H1 (cell line): Measurements from ENCODE around the gene CCDC92B. TPM values are rescaled to one million over a fixed set of nuclear protein-coding genes. Genes with fewer than 3 reads are reported as not detected.

ENCODE experiments used
- CTCF ChIA-PET: fragments of 300-600 bp; sonication (Branson Sonifier 250); formaldehyde crosslinking; loops from one replicate; lab custom pipeline; 2021; ENCODE audit not compliant: partially characterized antibody; lab: Charles Lee
- POLR2A ChIA-PET: fragments of 300-600 bp; sonication (Branson Sonifier 250); formaldehyde crosslinking; loops from one replicate; lab custom pipeline; 2021; ENCODE audit warnings: inconsistent platforms; ENCODE audit not compliant: partially characterized antibody; lab: Charles Lee
- DNase-seq, 2 experiments: peaks; one replicate each; pipeline versions ENCODE4 v3.0.0 to v3.0.0-alpha.2; 2010 to 2022; ENCODE audit warnings: low spot score in 2 of 2, low read depth in 1 of 2, mixed read lengths in 1 of 2
- FAIRE-seq: peaks from 2 replicates; lab custom pipeline; 2011; peaks lifted over from hg19 to GRCh38; lab: Jason Lieb, UNC
- H2AFZ ChIP-seq: 2 replicates; pipeline ENCODE4 v1.8.1; 2012; ENCODE audit warnings: low read length, inconsistent platforms
- H2AK5ac ChIP-seq: 2 replicates; pipeline ENCODE4 v1.6.1; 2013; ENCODE audit warnings: low read depth, low read length
- H2BK120ac ChIP-seq: replicated peaks from 2 replicates; pipeline ENCODE3; 2013; ENCODE audit warnings: low read depth, low read length, inconsistent platforms
- H2BK12ac ChIP-seq: 2 replicates; pipeline ENCODE4 v1.6.1; 2013; ENCODE audit warnings: low read depth, low read length
- H2BK15ac ChIP-seq: 2 replicates; pipeline ENCODE4 v1.6.1; 2013; ENCODE audit warnings: low read length
- H2BK20ac ChIP-seq: 2 replicates; pipeline ENCODE4 v1.6.1; 2013; ENCODE audit warnings: low read length
- H2BK5ac ChIP-seq: 2 replicates; pipeline ENCODE4 v1.6.1; 2013; ENCODE audit warnings: low read depth, low read length
- H3K14ac ChIP-seq: 2 replicates; pipeline ENCODE4 v1.6.1; 2013; ENCODE audit warnings: inconsistent platforms; ENCODE audit not compliant: insufficient read length
- H3K18ac ChIP-seq: 2 replicates; pipeline ENCODE4 v1.6.1; 2013; ENCODE audit warnings: low read length; ENCODE audit errors: extremely low read depth
- H3K23ac ChIP-seq: 2 replicates; pipeline ENCODE4 v1.6.1; 2013; ENCODE audit warnings: inconsistent platforms; ENCODE audit not compliant: insufficient read length
- H3K23me2 ChIP-seq: 2 replicates; pipeline ENCODE4 v1.6.1; 2013; ENCODE audit warnings: low read depth, low read length
- H3K27ac ChIP-seq: 2 replicates; pipeline ENCODE4 v1.6.1; 2011; ENCODE audit warnings: low read depth, low read length, inconsistent platforms
- H3K27me3 ChIP-seq, 4 experiments: replicated peaks in 1 of 4; 1 replicate in 1 of 4; 2 replicates in 3 of 4; pipeline versions ENCODE4 v1.6.1 to v1.8.1; 2011 to 2013; ENCODE audit warnings: low read length in 3 of 4, mild to moderate bottlenecking in 3 of 4, inconsistent platforms in 2 of 4, mixed read lengths in 2 of 4, moderate library complexity in 1 of 4; ENCODE audit not compliant: control insufficient read depth in 3 of 4, insufficient read depth in 3 of 4; ENCODE audit errors: extremely low read depth in 1 of 4
- H3K36me3 ChIP-seq, 4 experiments: 2 replicates each; pipeline versions ENCODE4 v1.6.1 to v1.8.1; 2011 to 2013; ENCODE audit warnings: mild to moderate bottlenecking in 4 of 4, low read length in 3 of 4, moderate library complexity in 2 of 4, control low read depth in 1 of 4, inconsistent platforms in 1 of 4; ENCODE audit not compliant: insufficient read depth in 4 of 4, control insufficient read depth in 2 of 4
- H3K4ac ChIP-seq: replicated peaks from 2 replicates; pipeline ENCODE3; 2013; ENCODE audit warnings: low read length, low read depth, mixed read lengths, inconsistent platforms; ENCODE audit not compliant: insufficient read length
- H3K4me1 ChIP-seq, 4 experiments: replicated peaks in 1 of 4; 1 replicate in 1 of 4; 2 replicates in 3 of 4; pipeline versions ENCODE4 v1.6.1 to v1.8.1; 2011 to 2013; ENCODE audit warnings: low read length in 3 of 4, inconsistent platforms in 2 of 4, mixed read lengths in 1 of 4; ENCODE audit not compliant: insufficient read depth in 4 of 4, control insufficient read depth in 3 of 4
- H3K4me2 ChIP-seq, 2 experiments: 2 replicates each; pipeline versions ENCODE4 v1.6.1 to v1.8.1; 2011 to 2013; ENCODE audit warnings: low read depth in 2 of 2, low read length in 2 of 2, control low read depth in 1 of 2, inconsistent platforms in 1 of 2, mild to moderate bottlenecking in 1 of 2; ENCODE audit not compliant: insufficient read depth in 1 of 2
- H3K4me3 ChIP-seq, 4 experiments: fragments of 200-600, 300-600 bp in 1 of 4; sonication (generic), shearing (Covaris generic), sonication (Bioruptor Twin) in 1 of 4; 2 replicates each; pipeline versions ENCODE4 v1.5.1 to v1.8.1; 2011 to 2016; ENCODE audit warnings: low read length in 4 of 4, low read depth in 3 of 4, control low read depth in 2 of 4, inconsistent platforms in 2 of 4, mild to moderate bottlenecking in 2 of 4, mixed read lengths in 1 of 4, moderate library complexity in 1 of 4; ENCODE audit not compliant: insufficient read depth in 2 of 4; ENCODE audit errors: extremely low read depth in 1 of 4
- H3K56ac ChIP-seq: replicated peaks from 2 replicates; pipeline ENCODE3; 2013; ENCODE audit warnings: low read depth, mild to moderate bottlenecking, mixed read lengths, low read length, inconsistent platforms; ENCODE audit not compliant: insufficient read length
- H3K79me1 ChIP-seq: 2 replicates; pipeline ENCODE4 v1.6.1; 2013; ENCODE audit warnings: low read depth, low read length, control low read depth
- H3K79me2 ChIP-seq, 2 experiments: 2 replicates each; pipeline versions ENCODE4 v1.6.1 to v1.8.1; 2012 to 2013; ENCODE audit warnings: low read length in 2 of 2, mild to moderate bottlenecking in 2 of 2, inconsistent platforms in 1 of 2; ENCODE audit not compliant: insufficient read depth in 2 of 2, control insufficient read depth in 1 of 2
- H3K9ac ChIP-seq, 4 experiments: replicated peaks in 1 of 4; 1 replicate in 1 of 4; 2 replicates in 3 of 4; pipeline versions ENCODE4 v1.6.1 to v1.8.1; 2011 to 2013; ENCODE audit warnings: low read depth in 3 of 4, low read length in 3 of 4, control low read depth in 2 of 4, mild to moderate bottlenecking in 2 of 4, moderate library complexity in 2 of 4, inconsistent platforms in 1 of 4; ENCODE audit errors: extremely low read depth in 1 of 4
- H3K9me3 ChIP-seq, 2 experiments: 2 replicates each; pipeline versions ENCODE4 v1.6.1 to v1.8.1; 2012 to 2013; ENCODE audit warnings: mild to moderate bottlenecking in 2 of 2, moderate library complexity in 2 of 2, control low read depth in 1 of 2, inconsistent platforms in 1 of 2, low read depth in 1 of 2, low read length in 1 of 2, mixed read lengths in 1 of 2; ENCODE audit not compliant: insufficient read depth in 2 of 2
- H4K20me1 ChIP-seq, 2 experiments: replicated peaks in 1 of 2; 2 replicates each; pipeline versions ENCODE3 to v1.8.1; 2011 to 2013; ENCODE audit warnings: inconsistent platforms in 2 of 2, low read length in 2 of 2, mild to moderate bottlenecking in 1 of 2; ENCODE audit not compliant: insufficient read depth in 2 of 2, control insufficient read depth in 1 of 2
- H4K5ac ChIP-seq: 2 replicates; pipeline ENCODE4 v1.6.1; 2013; ENCODE audit warnings: low read length, low read depth, mixed read lengths, inconsistent platforms; ENCODE audit not compliant: insufficient read length
- H4K8ac ChIP-seq: 2 replicates; pipeline ENCODE4 v1.8.0; 2013; ENCODE audit warnings: mild to moderate bottlenecking, moderate library complexity, low read length, inconsistent platforms; ENCODE audit not compliant: insufficient read depth; ENCODE audit errors: extremely low read depth
- H4K91ac ChIP-seq: replicated peaks from 2 replicates; pipeline ENCODE3; 2013; ENCODE audit warnings: low read length, mixed read lengths, inconsistent platforms; ENCODE audit not compliant: insufficient read length
- EZH2 ChIP-seq: fragments of 200-600 bp; sonication (generic); IDR thresholded peaks from 2 replicates; pipeline ENCODE4 v1.7.1; 2012; ENCODE audit warnings: low read depth, mild to moderate bottlenecking, moderate library complexity, low read length, inconsistent platforms; ENCODE audit not compliant: severe bottlenecking
- NRF1 ChIP-seq: IDR thresholded peaks from 2 replicates; pipeline ENCODE4 v1.6.1; 2011; ENCODE audit warnings: mild to moderate bottlenecking, low read depth, low read length, improper control_type of control experiment
- POU5F1 ChIP-seq: IDR thresholded peaks from 2 replicates; pipeline ENCODE4 v1.6.1; 2011; ENCODE audit warnings: low read depth, mild to moderate bottlenecking, low read length, moderate library complexity
- RFX5 ChIP-seq: IDR thresholded peaks from 2 replicates; pipeline ENCODE4 v1.6.1; 2011; ENCODE audit warnings: low read depth, low read length, improper control_type of control experiment, borderline replicate concordance
- RNF2 ChIP-seq: fragments of 200-900, 300-1000 bp; sonication (generic); IDR thresholded peaks from 2 replicates; pipeline ENCODE4 v1.7.1; 2016; ENCODE audit warnings: borderline replicate concordance, low read depth, mild to moderate bottlenecking, antibody characterized with exemption, low read length; ENCODE audit not compliant: poor library complexity, severe bottlenecking; ENCODE audit errors: missing control alignments
- SIN3A ChIP-seq, 2 experiments: IDR thresholded peaks in 1 of 2; conservative IDR thresholded peaks in 1 of 2; 2 replicates each; pipeline ENCODE4 v1.6.1; 2011 to 2012; ENCODE audit warnings: low read length in 2 of 2, improper control_type of control experiment in 1 of 2, low read depth in 1 of 2, mild to moderate bottlenecking in 1 of 2
- TCF12 ChIP-seq: IDR thresholded peaks from 2 replicates; pipeline ENCODE4 v1.6.1; 2011; ENCODE audit warnings: low read depth, mild to moderate bottlenecking, low read length
- TEAD4 ChIP-seq: IDR thresholded peaks from 2 replicates; pipeline ENCODE4 v1.6.1; 2012; ENCODE audit warnings: low read depth, low read length, inconsistent platforms, mixed read lengths
- YY1 ChIP-seq: IDR thresholded peaks from 2 replicates; pipeline ENCODE4 v1.6.1; 2011; ENCODE audit warnings: low read depth, mild to moderate bottlenecking, low read length
- WGBS, 2 experiments: shearing (Covaris generic) in 1 of 2; methylation state at CpG; one replicate each; pipeline versions ENCODE4 v1.1.6 to v1.1.7; 2013 to 2015; ENCODE audit warnings: low lambda C conversion rate in 2 of 2, mixed read lengths in 2 of 2, inconsistent platforms in 1 of 2, low coverage in 1 of 2, missing lambda C conversion rate in 1 of 2; ENCODE audit not compliant: insufficient replicate concordance in 2 of 2, insufficient coverage in 1 of 2, insufficient read length in 1 of 2; ENCODE audit errors: extremely low coverage in 1 of 2, missing lambda C conversion rate in 1 of 2; 5-methylcytosine and 5-hydroxymethylcytosine counted together
- polyA plus RNA-seq, 7 experiments: library from polyadenylated mRNA; depleted of rRNA in 3 of 7; stranded (reverse) in 5 of 7; unstranded in 2 of 7; fragments of >200 nt in 5 of 7; fragments of 200-250 nt in 2 of 7; gene quantifications; 1 replicate in 5 of 7; 2 replicates in 1 of 7; 4 replicates in 1 of 7; pipeline versions ENCODE4 v1.2.1 to v1.2.3, GENCODE V29; 2011 to 2013; ENCODE audit warnings: missing spikeins in 2 of 7, mixed read lengths in 2 of 7
- total RNA-seq: library from RNA; stranded (reverse); fragmentation: NEBNext Ultra II Directional; extraction: Animal tissue kit (Norgen Biotek cat#: 25700); gene quantifications from 2 replicates; pipeline ENCODE4 v1.2.1, GENCODE V29; 2021
- TF ChIP-seq, protein P1 (sequence below): IDR thresholded peaks from 2 replicates; pipeline ENCODE4 v1.6.1; 2012; ENCODE audit warnings: inconsistent platforms
- TF ChIP-seq, protein P2 (sequence below): IDR thresholded peaks from 2 replicates; pipeline ENCODE4 v1.6.1; 2012; ENCODE audit warnings: inconsistent platforms

Gene CCDC92B
- total and polyA plus RNA-seq, 2 of the 8 experiments (the other 6 are each of a cell fraction or from before 2014, with no cell fraction given): 5.5 to 12.1 TPM

DNA sequence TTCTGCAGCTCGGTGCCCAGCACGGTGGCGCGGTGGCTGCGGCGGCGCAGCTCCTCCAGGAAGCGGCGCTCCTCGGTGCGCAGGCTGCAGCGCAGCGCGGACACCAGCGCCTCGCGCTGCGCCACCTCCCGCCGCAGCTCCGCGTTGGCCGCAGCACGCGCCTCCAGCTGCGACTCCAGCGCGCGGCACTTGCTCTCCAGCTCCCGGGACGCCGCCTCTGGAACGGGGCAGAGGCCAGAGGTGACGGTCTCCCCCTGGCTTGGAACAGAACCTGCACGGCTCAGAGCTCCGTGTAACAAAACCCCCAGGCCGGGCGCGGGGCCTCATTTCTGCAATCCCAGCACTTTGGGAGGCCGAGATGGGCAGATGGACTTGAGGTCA is 24.7 kb downstream of the CCDC92B start:
- POLR2A ChIA-PET: interaction anchor here (0.5 to 3.4 kb wide), 14 partner anchors 9 to 944 kb away, joined by 3 to 23 read pairs (median 6); partner anchors contain the start of gene METTL16
- 7% methylated on average over 33 of the region's 40 CpGs; no CpG with 5 or more reads in 1 of the 2 experiments for WGBS, 2 experiments
- TF ChIP-seq NRF1 (peak; percentile 21), RNF2 (peak; percentile 24), YY1 (no peak), TEAD4 (peak; percentile 32; the same call in 1 of the 2 replicates), POU5F1 (no peak), EZH2 (peak; percentile 33), TCF12 (no peak), SIN3A (conservative IDR thresholded peaks at IDR 0.05 in 1 of 2, IDR thresholded peaks at IDR 0.05 in 1 of 2; ENCODE audit: low read depth in 1 of 2, low read length in 2 of 2) (0 out of 4 replicates have a peak, but pooled peaks have one; percentile 12 to 21), RFX5 (no peak)
- TF ChIP-seq, protein P1, sequence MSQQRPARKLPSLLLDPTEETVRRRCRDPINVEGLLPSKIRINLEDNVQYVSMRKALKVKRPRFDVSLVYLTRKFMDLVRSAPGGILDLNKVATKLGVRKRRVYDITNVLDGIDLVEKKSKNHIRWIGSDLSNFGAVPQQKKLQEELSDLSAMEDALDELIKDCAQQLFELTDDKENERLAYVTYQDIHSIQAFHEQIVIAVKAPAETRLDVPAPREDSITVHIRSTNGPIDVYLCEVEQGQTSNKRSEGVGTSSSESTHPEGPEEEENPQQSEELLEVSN: peak; percentile 95
- TF ChIP-seq, protein P2, sequence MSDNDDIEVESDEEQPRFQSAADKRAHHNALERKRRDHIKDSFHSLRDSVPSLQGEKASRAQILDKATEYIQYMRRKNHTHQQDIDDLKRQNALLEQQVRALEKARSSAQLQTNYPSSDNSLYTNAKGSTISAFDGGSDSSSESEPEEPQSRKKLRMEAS: peak; percentile 94

More for the DNA sequence above, 24.7 kb downstream of the CCDC92B start:
- Histone ChIP-seq H2AK5ac (no peak overlapping the region), H3K9ac (peak overlapping the region in 2 of 4 experiments; percentile 49 to 80; a peak in 3 of 7 replicates), H4K91ac (no peak overlapping the region), H4K8ac (0 out of 2 replicates have a peak overlapping the region, but pooled peaks have one; percentile 76), H3K23ac (no peak overlapping the region), H3K4me2 (peak overlapping the region; percentile 73 to 76; a peak in 3 of 4 replicates), H3K36me3 (peaks cover 0 to 1% (median 0%) of the 10 kb centered on the region in 4 experiments; a peak in 1 of 8 replicates), H2AFZ (no peak overlapping the region), H3K23me2 (peaks cover 9% of the 10 kb centered on the region; the same call in 1 of the 2 replicates), H4K5ac (no peak overlapping the region), H2BK12ac (peak overlapping the region; percentile 17; the same call in 1 of the 2 replicates), H3K14ac (no peak overlapping the region), H3K4me3 (peak overlapping the region in 3 of 4 experiments; percentile 17 to 67 (median 27); a peak in 5 of 8 replicates), H3K9me3 (no peaks in the 10 kb centered on the region), H3K56ac (no peak overlapping the region), H2BK120ac (no peak overlapping the region), H3K4me1 (peaks cover 1 to 21% (median 7%) of the 10 kb centered on the region in 4 experiments), H2BK15ac (no peak overlapping the region), H3K79me1 (no peaks in the 10 kb centered on the region), H2BK5ac (no peak overlapping the region), H4K20me1 (peaks cover 2% of the 10 kb centered on the region in 2 experiments), H3K79me2 (no peaks in the 10 kb centered on the region), H3K27me3 (peaks cover 0 to 4% (median 2%) of the 10 kb centered on the region in 4 experiments; a peak in 1 of 7 replicates), H3K27ac (no peak overlapping the region), H3K18ac (no peak overlapping the region), H2BK20ac (no peak overlapping the region), H3K4ac (no peak overlapping the region)
- CTCF ChIA-PET: interaction anchor here (0.6 to 10.0 kb wide), 9 partner anchors 16 to 200 kb away, joined by 3 to 62 read pairs (median 4); no protein-coding TSS in a partner anchor
- DNase-seq (peak; percentile 61 to 77), FAIRE-seq (no peak)
